ENCODE data around the gene SMC1B.
"Not testable (repeated sequence)": the region's sequence is repeated elsewhere in the genome, so short reads cannot be mapped to it uniquely, and the experiment has no call there.

Gene SMC1B, protein sequence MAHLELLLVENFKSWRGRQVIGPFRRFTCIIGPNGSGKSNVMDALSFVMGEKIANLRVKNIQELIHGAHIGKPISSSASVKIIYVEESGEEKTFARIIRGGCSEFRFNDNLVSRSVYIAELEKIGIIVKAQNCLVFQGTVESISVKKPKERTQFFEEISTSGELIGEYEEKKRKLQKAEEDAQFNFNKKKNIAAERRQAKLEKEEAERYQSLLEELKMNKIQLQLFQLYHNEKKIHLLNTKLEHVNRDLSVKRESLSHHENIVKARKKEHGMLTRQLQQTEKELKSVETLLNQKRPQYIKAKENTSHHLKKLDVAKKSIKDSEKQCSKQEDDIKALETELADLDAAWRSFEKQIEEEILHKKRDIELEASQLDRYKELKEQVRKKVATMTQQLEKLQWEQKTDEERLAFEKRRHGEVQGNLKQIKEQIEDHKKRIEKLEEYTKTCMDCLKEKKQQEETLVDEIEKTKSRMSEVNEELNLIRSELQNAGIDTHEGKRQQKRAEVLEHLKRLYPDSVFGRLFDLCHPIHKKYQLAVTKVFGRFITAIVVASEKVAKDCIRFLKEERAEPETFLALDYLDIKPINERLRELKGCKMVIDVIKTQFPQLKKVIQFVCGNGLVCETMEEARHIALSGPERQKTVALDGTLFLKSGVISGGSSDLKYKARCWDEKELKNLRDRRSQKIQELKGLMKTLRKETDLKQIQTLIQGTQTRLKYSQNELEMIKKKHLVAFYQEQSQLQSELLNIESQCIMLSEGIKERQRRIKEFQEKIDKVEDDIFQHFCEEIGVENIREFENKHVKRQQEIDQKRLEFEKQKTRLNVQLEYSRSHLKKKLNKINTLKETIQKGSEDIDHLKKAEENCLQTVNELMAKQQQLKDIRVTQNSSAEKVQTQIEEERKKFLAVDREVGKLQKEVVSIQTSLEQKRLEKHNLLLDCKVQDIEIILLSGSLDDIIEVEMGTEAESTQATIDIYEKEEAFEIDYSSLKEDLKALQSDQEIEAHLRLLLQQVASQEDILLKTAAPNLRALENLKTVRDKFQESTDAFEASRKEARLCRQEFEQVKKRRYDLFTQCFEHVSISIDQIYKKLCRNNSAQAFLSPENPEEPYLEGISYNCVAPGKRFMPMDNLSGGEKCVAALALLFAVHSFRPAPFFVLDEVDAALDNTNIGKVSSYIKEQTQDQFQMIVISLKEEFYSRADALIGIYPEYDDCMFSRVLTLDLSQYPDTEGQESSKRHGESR

DNA sequence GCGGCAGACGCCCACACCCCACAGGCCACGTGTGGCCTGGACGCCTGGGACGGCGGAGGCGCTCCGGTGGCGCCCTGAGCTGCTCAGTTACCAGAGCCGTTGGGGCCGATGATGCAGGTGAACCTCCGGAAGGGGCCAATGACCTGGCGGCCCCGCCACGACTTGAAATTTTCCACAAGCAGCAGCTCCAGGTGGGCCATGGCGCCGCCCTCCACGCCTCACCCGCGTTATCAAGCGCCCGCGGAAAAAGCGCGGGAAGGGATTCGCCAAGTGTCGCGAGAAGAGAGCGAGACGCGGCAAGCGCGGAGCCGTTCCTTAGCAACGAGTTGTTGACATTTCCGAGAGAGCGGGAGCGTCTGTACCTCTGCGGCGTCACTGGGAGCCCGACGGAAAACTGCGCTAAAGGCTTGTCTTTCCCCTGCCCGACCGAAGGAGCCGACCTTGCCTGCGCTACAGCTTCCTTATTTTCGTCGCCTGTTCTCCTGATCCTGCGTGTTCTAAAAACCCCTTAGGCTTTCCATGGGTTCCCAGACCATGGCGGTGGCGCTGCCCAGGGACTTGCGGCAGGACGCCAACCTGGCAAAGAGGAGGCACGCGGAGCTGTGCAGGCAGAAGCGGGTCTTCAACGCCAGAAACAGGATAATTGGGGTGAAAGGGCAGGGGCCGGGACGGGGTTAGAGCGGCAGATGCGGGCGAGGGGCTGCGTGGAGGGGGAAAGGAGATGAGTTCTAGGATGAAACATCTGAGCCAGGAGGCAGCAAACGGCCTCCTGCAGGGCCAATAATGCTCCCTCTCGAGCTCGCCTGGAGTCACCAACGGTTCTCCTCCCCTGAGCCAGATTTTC is at the start of gene SMC1B, which contains the start of gene RIBC2:
TSS of gene SMC1B (minus strand) at position 232 of the 844 bp plus-strand sequence. CDS start at position 200, 32 bp downstream.
TSS of gene RIBC2 (plus strand) at position 326 of the 844 bp plus-strand sequence. CDS start at position 520, 194 bp downstream.
- DNase-seq = peak; percentile 90

- DNase-seq = no peak
These were observed 48.7 kb upstream of the SMC1B start for GRCh38 chr22:45462034-45462655.

- no peak for DNase-seq
These were observed 47.1 kb upstream of the SMC1B start for GRCh38 chr22:45460288-45461109.

DNA sequence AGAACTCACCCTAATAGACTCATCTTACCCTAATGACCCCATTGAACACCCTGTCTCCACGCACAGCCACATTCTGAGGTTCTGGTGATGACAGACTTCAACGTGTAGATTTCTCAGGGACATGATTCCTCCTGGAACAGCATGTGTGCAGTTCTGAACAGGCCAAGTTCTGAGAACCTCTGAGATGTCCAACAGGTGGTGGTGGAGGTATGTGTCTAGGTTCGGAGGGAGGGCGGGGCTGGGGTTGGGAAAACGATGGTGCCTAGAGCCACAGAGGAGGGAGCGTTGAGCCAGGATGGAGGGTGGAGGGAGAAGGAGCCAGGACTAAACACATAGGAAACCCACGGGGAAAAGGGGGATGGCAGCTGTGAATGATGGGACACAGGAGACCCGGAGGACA is 45.8 kb upstream of the SMC1B start:
- no peak for DNase-seq

GRCh38 chr22:45458532-45458931 is 45.1 kb upstream of the SMC1B start:
- DNase-seq = no peak

DNA sequence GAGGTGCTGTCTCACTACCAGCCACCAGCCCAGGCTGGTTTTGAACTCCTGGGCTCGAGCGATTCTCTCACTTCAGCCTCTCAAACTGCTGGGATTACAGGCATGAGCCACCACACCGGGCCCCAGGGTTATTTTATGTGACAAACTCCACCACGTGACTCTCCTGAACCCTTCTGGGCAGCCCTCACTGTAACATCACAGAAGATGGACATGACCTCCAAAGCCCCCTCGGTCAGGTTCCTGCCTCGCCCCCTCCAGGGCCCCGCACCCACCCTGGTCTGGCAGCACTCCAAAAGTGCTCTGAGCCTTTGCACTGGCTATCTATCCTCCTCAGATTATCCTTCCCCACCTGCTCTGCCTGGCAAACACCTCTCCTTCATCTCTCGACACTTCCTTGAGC is 43.4 kb upstream of the SMC1B start:
- no peak for DNase-seq

DNA sequence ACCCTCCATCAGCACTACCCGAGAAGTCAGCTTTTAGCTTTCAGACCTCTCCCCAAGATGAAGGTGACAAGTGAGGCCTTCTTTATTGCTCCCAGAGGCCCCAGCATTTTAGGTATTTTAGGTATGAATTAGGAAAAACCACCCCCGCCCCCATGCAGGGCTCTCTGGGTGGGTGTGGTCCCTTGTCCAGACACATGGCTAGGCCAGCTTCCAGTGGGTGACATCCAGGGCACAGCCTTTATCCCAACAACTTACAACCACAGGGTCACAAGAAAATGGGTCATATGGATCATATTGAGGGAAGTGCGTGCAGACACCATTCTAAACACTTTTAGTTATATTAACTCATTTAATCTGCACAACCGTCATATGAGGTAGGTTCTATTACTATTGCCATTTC is 42.2 kb upstream of the SMC1B start:
- DNase-seq = no peak

DNA sequence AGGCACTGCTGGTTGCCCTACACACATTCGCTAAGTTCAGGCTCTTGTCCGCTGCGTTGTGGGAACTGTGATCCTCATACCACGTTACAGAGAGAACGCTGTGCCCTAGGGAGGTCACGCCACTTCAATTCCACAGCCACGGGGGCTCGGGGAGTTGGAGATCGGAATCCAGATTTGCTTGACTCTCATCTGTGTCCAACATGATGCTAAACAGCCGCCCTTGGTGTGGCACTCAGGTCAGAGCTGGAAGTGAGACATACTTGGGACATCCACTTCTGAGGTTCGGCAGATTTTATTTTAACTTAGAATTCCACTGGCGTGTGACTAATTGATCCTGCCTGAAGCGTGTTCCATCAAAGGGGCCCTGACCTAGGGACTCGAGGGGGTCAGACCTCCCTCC is 41.8 kb upstream of the SMC1B start:
- DNase-seq = no peak

- no peak for DNase-seq
These were observed 40.9 kb upstream of the SMC1B start for GRCh38 chr22:45454275-45454674.

GRCh38 chr22:45453764-45454163 is 40.4 kb upstream of the SMC1B start:
- DNase-seq = no peak

DNA sequence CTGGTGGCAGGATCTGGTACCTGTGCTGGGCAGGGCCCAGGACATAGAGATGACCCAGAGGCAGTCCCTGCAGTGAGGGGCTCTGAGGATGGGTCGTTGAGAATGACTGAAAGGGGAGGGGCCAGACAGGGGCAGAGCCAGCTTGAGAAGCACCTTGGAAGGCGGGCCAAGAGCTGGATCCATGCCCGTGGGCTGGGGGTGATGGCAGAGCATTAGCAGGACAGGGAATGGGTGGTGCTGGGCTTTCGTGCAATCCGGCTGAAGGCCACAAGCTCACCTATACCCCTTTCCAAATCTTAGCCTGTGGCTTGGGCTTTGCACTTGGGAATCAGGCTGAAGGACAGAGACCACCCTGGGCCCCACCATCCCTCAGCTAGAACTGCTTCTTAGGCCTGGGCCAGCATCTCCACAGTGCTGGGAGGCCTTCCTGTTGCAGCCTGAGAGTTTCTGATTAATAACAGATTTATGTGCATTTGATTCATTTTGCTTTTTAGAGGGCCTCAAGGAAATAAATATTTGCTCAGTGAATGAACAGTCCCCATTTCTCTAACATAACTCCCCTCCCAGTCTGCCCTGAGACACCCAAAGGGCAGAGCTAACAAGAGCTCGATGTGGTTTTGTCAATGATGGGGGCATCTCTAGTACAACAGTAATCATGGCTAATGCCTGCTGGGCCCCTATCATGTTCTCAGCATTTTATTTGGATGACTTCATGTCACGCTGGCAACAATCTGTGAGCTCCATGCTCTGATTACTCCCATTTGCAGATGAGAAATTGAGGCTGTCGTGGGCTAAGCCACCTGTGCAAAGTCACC is 39.4 kb upstream of the SMC1B start:
- no peak for DNase-seq

DNA sequence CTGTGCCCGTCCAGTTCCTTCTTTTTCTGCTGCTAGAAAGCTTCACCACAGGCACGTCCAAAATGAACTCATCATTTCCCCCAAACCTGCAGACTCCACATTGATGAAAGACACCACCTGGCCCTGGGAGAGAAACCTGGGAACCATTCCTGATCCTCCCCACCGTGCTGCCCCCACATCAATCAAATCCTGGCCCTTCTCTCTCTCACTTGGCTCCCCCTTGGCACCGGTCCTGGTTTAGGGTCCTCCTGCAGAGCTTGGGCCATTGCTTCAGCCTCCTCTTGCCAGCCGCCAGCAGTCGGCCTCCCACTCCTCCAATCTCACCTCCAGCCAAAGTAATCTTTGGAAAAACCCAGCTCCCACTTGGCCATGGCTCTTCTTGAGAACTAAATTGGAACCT is 38.6 kb upstream of the SMC1B start:
- DNase-seq = no peak

- no peak for DNase-seq
These were observed 37.7 kb upstream of the SMC1B start for GRCh38 chr22:45450921-45451651.

GRCh38 chr22:45450101-45450785 is 36.8 kb upstream of the SMC1B start:
- no peak for DNase-seq

- DNase-seq = not testable (repeated sequence)
These were observed 36.0 kb upstream of the SMC1B start for GRCh38 chr22:45449442-45449841.

DNA sequence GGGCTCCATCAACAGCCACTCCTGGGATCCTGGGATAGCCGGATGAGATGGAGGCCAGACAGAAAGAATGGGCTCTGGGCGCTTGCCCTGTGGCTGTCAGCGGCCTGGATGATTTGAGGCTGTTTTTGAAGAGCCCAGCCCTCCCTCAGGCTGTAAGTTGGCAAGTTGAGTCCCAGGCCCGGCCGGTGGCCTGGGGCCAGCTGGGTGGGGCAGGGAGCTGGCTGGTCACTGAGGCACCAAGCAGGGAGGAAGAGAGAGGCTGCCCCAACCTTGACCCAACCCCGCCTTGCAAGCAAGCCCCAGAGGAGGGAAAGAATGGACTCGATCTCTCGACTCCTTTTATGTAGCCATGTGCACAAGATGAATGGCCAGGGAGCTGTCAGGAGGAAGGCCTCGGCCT is 35.0 kb upstream of the SMC1B start:
- DNase-seq = no peak

GRCh38 chr22:45447596-45447995 is 34.2 kb upstream of the SMC1B start:
- not testable (repeated sequence) for DNase-seq

DNA sequence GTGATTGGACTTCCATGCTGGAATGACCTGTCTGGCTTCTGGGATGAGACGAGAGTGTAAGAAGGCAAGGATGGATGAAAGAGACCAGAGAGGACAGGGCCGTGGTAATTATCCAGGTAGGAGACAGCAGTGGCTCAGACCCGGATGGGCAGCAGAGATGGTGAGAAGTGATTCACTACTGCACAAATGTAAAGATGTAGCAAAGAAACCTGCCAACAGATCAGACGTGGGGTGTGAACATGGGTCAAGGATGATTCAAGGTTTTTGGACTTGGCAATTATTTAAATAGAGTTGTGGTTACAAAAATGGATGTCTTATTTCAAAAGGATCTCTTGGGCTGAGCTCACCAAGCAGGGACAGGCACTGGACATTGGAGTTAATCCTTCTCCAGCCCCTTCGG is 32.8 kb upstream of the SMC1B start:
- no peak for DNase-seq

Data from CD4-positive, alpha-beta T cell treated with Interleukin-21 for 1 hour (primary cell).